HUES48 (cell line): ENCODE results near the gene RANBP3.

Source experiments
- H3K27ac ChIP-seq: one replicate; pipeline ENCODE4 v1.7.0; 2013; ENCODE audit warnings: low read depth, low read length, inconsistent platforms
- H3K27me3 ChIP-seq: 2 replicates; pipeline ENCODE4 v1.6.1; 2013; ENCODE audit warnings: mild to moderate bottlenecking, low read length; ENCODE audit not compliant: control insufficient read depth, insufficient read depth
- H3K36me3 ChIP-seq: 2 replicates; pipeline ENCODE4 v1.6.1; 2013; ENCODE audit warnings: low read length; ENCODE audit not compliant: control insufficient read depth, insufficient read depth
- H3K4me1 ChIP-seq: 2 replicates; pipeline ENCODE4 v1.6.1; 2013; ENCODE audit warnings: mild to moderate bottlenecking, low read length; ENCODE audit not compliant: control insufficient read depth, insufficient read depth
- H3K4me3 ChIP-seq: 2 replicates; pipeline ENCODE4 v1.5.1; 2013; ENCODE audit warnings: mild to moderate bottlenecking, low read depth, low read length
- H3K9ac ChIP-seq: 2 replicates; pipeline ENCODE4 v1.6.1; 2013; ENCODE audit warnings: mild to moderate bottlenecking, low read depth, low read length, moderate library complexity
- H3K9me3 ChIP-seq: 2 replicates; pipeline ENCODE4 v1.6.1; 2013; ENCODE audit warnings: low read length; ENCODE audit not compliant: control insufficient read depth, insufficient read depth

The RANBP3 gene

GRCh38 chr19:6005321-6006069 lies 27.6 kb upstream of the RANBP3 start:
- Histone ChIP-seq H3K4me1 (no peaks in the 10 kb centered on the region), H3K4me3 (no peak overlapping the region), H3K9ac (no peak overlapping the region), H3K27ac (no peak overlapping the region), H3K9me3 (no peaks in the 10 kb centered on the region; the same call in 1 of the 2 replicates), H3K27me3 (no peaks in the 10 kb centered on the region), H3K36me3 (no peaks in the 10 kb centered on the region)

- Histone ChIP-seq H3K36me3 (no peaks in the 10 kb centered on the region), H3K4me1 (no peaks in the 10 kb centered on the region), H3K9ac (no peak overlapping the region), H3K4me3 (no peak overlapping the region), H3K9me3 (no peaks in the 10 kb centered on the region; the same call in 1 of the 2 replicates), H3K27ac (no peak overlapping the region), H3K27me3 (no peaks in the 10 kb centered on the region)
Measured at GRCh38 chr19:6003976-6004375, 26.0 kb upstream of the RANBP3 start.

DNA sequence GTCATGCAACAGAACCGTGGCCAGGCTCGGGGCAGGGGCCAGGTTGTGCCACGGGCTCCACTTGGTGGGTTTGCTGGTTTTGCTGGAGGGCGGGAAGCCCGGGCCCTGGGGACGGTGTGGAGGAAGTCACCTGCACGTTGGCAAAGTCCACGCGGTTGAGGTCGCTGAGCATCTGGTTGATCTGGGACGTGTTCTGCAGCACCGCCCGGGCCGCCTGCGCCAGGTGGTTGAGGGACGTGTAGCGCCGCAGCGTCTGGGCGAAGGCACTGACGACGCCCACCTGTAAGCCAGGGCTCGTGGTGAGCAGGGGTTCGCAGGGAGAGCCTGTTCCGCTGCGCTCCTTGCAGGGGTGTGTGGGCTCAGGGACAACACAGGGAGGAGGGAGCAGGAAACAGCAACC lies 24.7 kb upstream of the RANBP3 start:
- Histone ChIP-seq H3K4me1 (no peaks in the 10 kb centered on the region), H3K9me3 (no peaks in the 10 kb centered on the region; the same call in 1 of the 2 replicates), H3K9ac (no peak overlapping the region), H3K27ac (no peak overlapping the region), H3K4me3 (no peak overlapping the region), H3K27me3 (no peaks in the 10 kb centered on the region), H3K36me3 (no peaks in the 10 kb centered on the region)

- H3K27ac ChIP-seq = no peak overlapping the region
- H3K4me3 ChIP-seq = no peak overlapping the region
- H3K27me3 ChIP-seq = no peaks in the 10 kb centered on the region
- H3K9me3 ChIP-seq = no peaks in the 10 kb centered on the region; the same call in 1 of the 2 replicates
- H3K4me1 ChIP-seq = no peaks in the 10 kb centered on the region
- H3K36me3 ChIP-seq = no peaks in the 10 kb centered on the region
- no peak overlapping the region for H3K9ac ChIP-seq
Measured at GRCh38 chr19:6000228-6000847, 22.4 kb upstream of the RANBP3 start.

DNA sequence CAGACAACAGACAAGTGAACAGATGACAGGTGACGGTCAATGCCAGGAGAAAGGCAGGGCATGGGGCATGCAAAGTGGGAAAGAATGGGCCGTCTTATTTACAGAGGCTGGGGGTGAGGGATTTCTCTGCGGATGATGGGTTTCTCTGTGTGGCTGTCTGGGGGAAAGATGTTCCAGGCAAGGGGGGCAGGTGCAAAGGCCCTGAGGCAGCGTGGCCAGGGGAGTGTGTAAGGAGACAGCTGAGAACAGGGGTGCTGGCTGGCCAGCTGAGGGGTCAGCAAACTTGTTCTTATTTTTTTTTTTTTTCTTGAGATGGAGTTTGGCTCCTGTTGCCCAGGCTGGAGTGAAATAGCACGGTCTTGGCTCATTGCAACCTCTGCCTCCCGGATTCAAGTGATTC lies 21.8 kb upstream of the RANBP3 start:
- Histone ChIP-seq H3K4me3 (no peak overlapping the region), H3K4me1 (no peaks in the 10 kb centered on the region), H3K27me3 (no peaks in the 10 kb centered on the region), H3K36me3 (no peaks in the 10 kb centered on the region), H3K9me3 (no peaks in the 10 kb centered on the region; the same call in 1 of the 2 replicates), H3K9ac (no peak overlapping the region), H3K27ac (no peak overlapping the region)

DNA sequence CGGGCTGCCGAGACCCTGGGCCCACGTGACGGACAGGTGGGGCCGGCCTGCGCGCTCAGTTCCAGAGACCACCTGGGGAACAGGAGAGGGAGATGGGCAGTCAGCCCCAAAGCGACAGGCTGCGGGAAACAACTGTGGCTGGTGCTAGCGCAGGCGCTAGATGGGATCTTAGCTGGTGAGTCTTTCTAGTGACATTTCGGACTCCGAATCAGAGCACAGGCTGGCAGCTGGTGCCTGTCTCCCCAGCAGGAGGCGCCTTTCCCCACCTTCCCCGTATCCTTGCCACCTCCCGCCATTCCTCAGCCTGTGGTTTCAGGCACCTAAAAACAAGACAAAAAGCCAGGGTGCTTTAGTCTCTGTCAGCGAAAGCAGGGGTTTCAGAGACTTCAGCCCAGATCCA lies 19.4 kb upstream of the RANBP3 start:
- Histone ChIP-seq H3K27me3 (no peaks in the 10 kb centered on the region), H3K4me1 (0 out of 2 replicates have a peak, but pooled peaks cover 3% of the 10 kb centered on the region), H3K27ac (no peak overlapping the region), H3K36me3 (no peaks in the 10 kb centered on the region), H3K4me3 (no peak overlapping the region), H3K9ac (no peak overlapping the region), H3K9me3 (no peaks in the 10 kb centered on the region; the same call in 1 of the 2 replicates)

DNA sequence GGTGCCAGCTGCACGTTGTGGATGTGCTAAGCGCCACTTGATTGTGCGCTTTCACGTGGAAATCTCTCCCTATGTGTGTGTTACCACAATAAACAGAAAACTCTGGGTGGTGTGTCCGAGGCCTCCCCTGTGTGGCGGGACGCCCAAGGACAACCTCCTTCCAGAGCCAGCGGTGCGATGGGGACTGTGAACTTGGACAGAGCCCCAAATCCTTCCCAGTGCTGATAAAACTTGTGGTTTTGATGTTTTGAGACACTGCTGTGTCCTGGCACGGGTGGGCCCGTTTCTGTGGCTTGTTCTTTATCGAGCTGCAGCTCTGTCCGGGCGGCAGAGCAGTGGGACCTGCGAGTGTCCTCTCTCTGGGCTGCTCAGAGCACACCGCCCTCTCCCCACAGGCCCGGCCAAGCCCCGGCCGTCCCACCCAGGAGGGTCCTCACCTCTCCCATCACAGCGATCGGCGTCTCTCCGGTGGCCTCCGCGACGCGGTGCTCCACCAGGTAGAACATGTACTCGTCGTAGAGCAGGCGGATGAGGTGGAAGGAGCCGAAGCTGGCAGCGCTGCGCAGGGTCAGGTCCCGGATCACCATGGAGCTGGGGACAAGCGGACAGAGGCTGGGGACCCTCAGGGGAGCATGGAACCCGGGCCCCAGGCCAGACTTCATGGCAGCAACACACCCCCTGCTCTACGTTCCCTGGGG lies 18.8 kb upstream of the RANBP3 start:
- Histone ChIP-seq H3K9me3 (no peaks in the 10 kb centered on the region; the same call in 1 of the 2 replicates), H3K27ac (no peak overlapping the region), H3K4me1 (0 out of 2 replicates have a peak, but pooled peaks cover 3% of the 10 kb centered on the region), H3K36me3 (no peaks in the 10 kb centered on the region), H3K9ac (no peak overlapping the region), H3K4me3 (no peak overlapping the region), H3K27me3 (no peaks in the 10 kb centered on the region)

DNA sequence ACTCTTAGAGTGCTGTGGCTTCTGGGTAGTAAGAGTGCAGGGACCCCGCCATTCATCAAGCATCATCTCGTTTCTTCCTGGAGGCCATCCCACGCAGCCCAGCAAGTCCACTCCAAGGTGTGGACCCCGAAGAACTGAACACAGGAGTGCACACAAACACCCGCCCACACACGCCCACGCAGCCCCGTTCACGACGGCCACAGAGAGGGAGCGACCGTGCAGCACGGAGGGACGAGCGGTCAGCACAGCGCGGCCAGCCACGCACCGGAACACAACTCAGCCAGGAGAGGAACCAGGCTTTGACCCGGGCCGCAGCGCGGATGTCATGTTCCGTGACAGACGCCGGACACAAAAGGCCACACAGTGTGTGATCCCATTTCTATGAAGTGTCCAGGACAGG lies 18.2 kb upstream of the RANBP3 start:
- Histone ChIP-seq H3K9me3 (no peaks in the 10 kb centered on the region; the same call in 1 of the 2 replicates), H3K36me3 (no peaks in the 10 kb centered on the region), H3K4me1 (0 out of 2 replicates have a peak, but pooled peaks cover 3% of the 10 kb centered on the region), H3K27ac (no peak overlapping the region), H3K4me3 (no peak overlapping the region), H3K9ac (no peak overlapping the region), H3K27me3 (no peaks in the 10 kb centered on the region)

DNA sequence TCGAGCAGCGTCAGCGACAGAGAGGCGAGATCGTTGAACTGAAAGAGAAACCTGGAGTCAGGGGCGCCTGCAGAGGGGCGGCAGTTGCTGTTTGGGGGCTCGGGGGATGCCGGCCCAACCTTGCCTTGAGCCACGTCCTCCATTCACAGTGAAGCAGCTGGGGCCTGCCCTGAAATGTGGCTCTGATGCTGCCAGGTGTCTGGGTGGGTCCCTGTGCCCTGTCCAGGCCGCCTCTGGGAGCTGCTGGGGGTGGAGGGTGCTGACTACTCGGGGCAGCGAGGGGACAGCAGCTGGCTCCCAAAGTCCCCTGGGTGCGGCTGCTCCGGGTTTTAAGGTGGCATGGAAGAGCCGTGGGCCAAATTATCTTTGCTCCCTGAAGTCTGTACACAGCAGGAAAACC lies 17.7 kb upstream of the RANBP3 start:
- Histone ChIP-seq H3K9ac (no peak overlapping the region), H3K27me3 (no peaks in the 10 kb centered on the region), H3K36me3 (no peaks in the 10 kb centered on the region), H3K4me3 (no peak overlapping the region), H3K27ac (no peak overlapping the region), H3K4me1 (0 out of 2 replicates have a peak, but pooled peaks cover 3% of the 10 kb centered on the region), H3K9me3 (no peaks in the 10 kb centered on the region)

DNA sequence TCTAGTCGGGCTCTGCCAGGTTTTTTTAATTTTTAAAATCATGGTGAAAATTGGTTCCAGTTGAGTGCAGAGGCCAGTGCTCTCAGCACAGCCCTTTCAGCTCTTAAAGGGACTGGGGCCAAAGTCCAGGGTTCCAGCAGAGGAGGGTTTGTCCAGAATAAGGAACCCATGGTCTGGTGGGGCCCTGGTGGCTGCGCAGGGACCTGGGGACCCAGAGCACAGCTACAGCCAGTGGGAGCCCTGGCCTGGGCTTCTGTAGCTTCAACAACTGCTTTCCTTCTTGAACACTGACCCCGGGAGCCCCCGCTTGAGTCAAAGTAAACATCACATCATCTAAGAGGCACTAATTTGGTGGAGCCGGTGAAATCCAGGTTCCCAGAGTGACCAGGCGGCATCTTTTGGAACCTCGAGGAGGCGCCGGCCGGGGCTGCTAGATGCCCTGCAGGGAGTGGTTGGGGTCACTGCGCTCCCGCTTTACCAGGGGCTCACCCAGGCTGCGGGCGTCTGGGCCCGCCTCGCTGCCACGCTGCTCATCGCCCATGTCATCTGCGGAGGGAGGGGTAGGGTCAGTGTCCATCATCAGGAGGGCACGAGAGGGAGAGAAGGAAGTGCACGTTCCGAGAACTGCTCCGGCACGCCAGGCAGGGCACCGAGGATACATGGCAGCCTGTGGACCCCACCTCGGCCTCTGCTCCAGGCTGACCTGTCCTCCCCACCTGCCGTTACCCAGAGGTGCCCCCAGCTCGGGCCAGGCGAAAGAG lies 16.6 kb upstream of the RANBP3 start:
- no peak overlapping the region for H3K9ac ChIP-seq
- H3K4me3 ChIP-seq = no peak overlapping the region
- no peaks in the 10 kb centered on the region for H3K9me3 ChIP-seq
- no peak overlapping the region for H3K27ac ChIP-seq
- H3K27me3 ChIP-seq = no peaks in the 10 kb centered on the region
- no peaks in the 10 kb centered on the region for H3K36me3 ChIP-seq
- H3K4me1 ChIP-seq = 0 out of 2 replicates have a peak, but pooled peaks cover 3% of the 10 kb centered on the region
